OCI-LY3 (cell line): ENCODE results near the gene SKAP2.

Experiments used
- H2AFZ ChIP-seq: fragments of 200-600, 300-600 bp; shearing (Covaris generic); 2 replicates; pipeline ENCODE4 v1.6.0; 2014; ENCODE audit warnings: antibody characterized with exemption, low read depth, low read length
- H3K27ac ChIP-seq: fragments of 200-600, 300-600 bp; sonication (generic); 2 replicates; pipeline ENCODE4 v1.5.1; 2014; ENCODE audit warnings: mild to moderate bottlenecking, low read length, moderate library complexity, mixed read lengths
- H3K27me3 ChIP-seq: fragments of 200-600, 300-600 bp; sonication (generic); 2 replicates; pipeline ENCODE4 v1.6.1; 2014; ENCODE audit warnings: low read depth, low read length, mixed read lengths
- H3K36me3 ChIP-seq: fragments of 200-600, 300-600 bp; sonication (generic); replicated peaks from 2 replicates; pipeline ENCODE3; 2014; ENCODE audit warnings: low read depth, low read length, mixed read lengths
- H3K4me1 ChIP-seq: fragments of 300-600, 200-600 bp; sonication (generic); 2 replicates; pipeline ENCODE4 v1.6.1; 2014; ENCODE audit warnings: low read length, mixed read lengths
- H3K4me2 ChIP-seq: fragments of 200-600, 300-600 bp; sonication (generic); 2 replicates; pipeline ENCODE4 v1.6.1; 2014; ENCODE audit warnings: low read length, mixed read lengths
- H3K4me3 ChIP-seq: fragments of 300-600, 200-600 bp; sonication (generic); 2 replicates; pipeline ENCODE4 v1.5.1; 2014; ENCODE audit warnings: antibody characterized with exemption, mild to moderate bottlenecking, low read length, moderate library complexity
- H3K79me2 ChIP-seq: fragments of 300-600, 200-600 bp; shearing (Covaris generic); 2 replicates; pipeline ENCODE4 v1.6.1; 2014; ENCODE audit warnings: mild to moderate bottlenecking, low read length, mixed read lengths
- H3K9ac ChIP-seq: fragments of 300-600, 200-600 bp; shearing (Covaris generic); 2 replicates; pipeline ENCODE4 v1.6.0; 2014; ENCODE audit warnings: mild to moderate bottlenecking, low read length, moderate library complexity
- H3K9me3 ChIP-seq: fragments of 200-600, 300-600 bp; shearing (Covaris generic); 2 replicates; pipeline ENCODE4 v1.6.1; 2014; ENCODE audit warnings: low read length, mixed read lengths; ENCODE audit not compliant: insufficient read depth
- H4K20me1 ChIP-seq: fragments of 200-600, 300-600 bp; sonication (generic); 2 replicates; pipeline ENCODE4 v1.6.1; 2016; ENCODE audit warnings: low read length, mixed read lengths; ENCODE audit not compliant: insufficient read depth
- EZH2phosphoT487 ChIP-seq: fragments of 200-600 bp; shearing (Covaris generic); IDR thresholded peaks from 2 replicates; pipeline ENCODE4 v1.6.1; 2018; ENCODE audit warnings: antibody characterized with exemption, mixed run types, low read depth
- TF ChIP-seq, protein P1 (sequence below): fragments of 200-600, 300-600 bp; sonication (generic); IDR thresholded peaks from 2 replicates; pipeline ENCODE4 v1.5.1; 2014; ENCODE audit warnings: antibody characterized with exemption, low read length, low read depth

The SKAP2 gene

DNA sequence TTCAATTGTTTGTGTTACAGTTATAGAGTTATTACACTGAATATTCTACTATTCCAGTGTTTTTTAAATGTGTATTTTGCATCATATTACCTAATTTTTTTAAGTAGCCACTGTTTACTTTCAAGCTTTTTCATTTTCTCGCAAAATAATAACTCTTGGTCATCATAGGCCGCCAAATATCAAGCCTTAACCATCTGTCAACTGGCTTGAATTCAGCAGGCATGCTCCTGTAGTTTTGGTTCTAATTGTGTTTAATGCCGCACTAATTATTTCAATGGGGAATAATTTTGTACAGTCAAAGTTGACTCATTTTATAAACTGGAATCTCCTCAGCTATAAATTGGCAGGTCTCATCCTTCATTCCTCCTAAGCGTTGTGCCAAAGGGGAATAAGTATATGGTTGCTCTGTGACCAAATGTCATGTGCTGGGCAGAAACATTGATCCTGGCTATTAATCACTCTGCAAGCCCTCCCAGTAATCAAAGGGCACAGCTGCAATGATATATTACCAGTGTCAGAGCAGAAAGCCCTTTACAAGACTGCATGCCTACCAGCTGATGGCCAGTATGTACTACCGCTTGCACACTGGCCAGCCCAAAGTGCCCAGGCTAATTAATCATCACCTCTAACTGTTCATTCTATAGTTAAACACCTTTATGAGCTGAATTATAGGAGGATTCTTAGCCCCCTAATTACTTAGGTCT lies 74.8 kb downstream of the SKAP2 start:
- no peak overlapping the region for H3K4me3 ChIP-seq
- TF ChIP-seq, protein P1, sequence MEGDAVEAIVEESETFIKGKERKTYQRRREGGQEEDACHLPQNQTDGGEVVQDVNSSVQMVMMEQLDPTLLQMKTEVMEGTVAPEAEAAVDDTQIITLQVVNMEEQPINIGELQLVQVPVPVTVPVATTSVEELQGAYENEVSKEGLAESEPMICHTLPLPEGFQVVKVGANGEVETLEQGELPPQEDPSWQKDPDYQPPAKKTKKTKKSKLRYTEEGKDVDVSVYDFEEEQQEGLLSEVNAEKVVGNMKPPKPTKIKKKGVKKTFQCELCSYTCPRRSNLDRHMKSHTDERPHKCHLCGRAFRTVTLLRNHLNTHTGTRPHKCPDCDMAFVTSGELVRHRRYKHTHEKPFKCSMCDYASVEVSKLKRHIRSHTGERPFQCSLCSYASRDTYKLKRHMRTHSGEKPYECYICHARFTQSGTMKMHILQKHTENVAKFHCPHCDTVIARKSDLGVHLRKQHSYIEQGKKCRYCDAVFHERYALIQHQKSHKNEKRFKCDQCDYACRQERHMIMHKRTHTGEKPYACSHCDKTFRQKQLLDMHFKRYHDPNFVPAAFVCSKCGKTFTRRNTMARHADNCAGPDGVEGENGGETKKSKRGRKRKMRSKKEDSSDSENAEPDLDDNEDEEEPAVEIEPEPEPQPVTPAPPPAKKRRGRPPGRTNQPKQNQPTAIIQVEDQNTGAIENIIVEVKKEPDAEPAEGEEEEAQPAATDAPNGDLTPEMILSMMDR: no peak
- no peak for TF ChIP-seq EZH2phosphoT487
- H3K4me2 ChIP-seq: no peak overlapping the region
- H3K9me3 ChIP-seq: no peaks in the 10 kb centered on the region
- H3K36me3 ChIP-seq: no peaks in the 10 kb centered on the region
- no peak overlapping the region for H3K9ac ChIP-seq
- no peaks in the 10 kb centered on the region for H3K4me1 ChIP-seq
- no peak overlapping the region for H2AFZ ChIP-seq
- H3K27ac ChIP-seq: no peak overlapping the region
- no peaks in the 10 kb centered on the region for H3K79me2 ChIP-seq
- no peaks in the 10 kb centered on the region for H4K20me1 ChIP-seq
- H3K27me3 ChIP-seq: no peaks in the 10 kb centered on the region

DNA sequence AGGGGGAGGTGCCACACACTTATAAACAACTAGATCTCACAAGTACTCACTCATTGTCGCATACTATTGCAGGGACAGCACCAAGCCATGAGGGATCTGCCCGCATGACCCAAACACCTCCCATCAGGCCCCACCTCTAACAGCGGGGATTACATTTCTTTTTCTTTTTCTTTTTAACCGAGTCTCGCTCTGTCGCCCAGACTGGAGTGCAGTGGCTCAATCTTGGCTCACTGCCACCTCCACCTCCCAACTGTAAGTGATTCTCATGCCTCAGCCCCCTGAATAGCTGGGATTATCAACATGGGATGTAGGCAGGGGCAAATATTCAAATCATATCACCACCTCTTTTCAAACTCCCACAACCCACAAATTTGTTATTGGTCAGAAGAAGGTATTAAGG lies 76.7 kb downstream of the SKAP2 start:
- H3K9ac ChIP-seq: no peak overlapping the region
- no peaks in the 10 kb centered on the region for H3K36me3 ChIP-seq
- TF ChIP-seq EZH2phosphoT487: no peak
- TF ChIP-seq, protein P1: no peak
- H3K4me2 ChIP-seq: no peak overlapping the region
- H4K20me1 ChIP-seq: no peaks in the 10 kb centered on the region
- no peak overlapping the region for H3K27ac ChIP-seq
- H3K27me3 ChIP-seq: no peaks in the 10 kb centered on the region
- H3K79me2 ChIP-seq: no peaks in the 10 kb centered on the region
- H3K9me3 ChIP-seq: no peaks in the 10 kb centered on the region
- H3K4me1 ChIP-seq: no peaks in the 10 kb centered on the region
- no peak overlapping the region for H3K4me3 ChIP-seq
- no peak overlapping the region for H2AFZ ChIP-seq

DNA sequence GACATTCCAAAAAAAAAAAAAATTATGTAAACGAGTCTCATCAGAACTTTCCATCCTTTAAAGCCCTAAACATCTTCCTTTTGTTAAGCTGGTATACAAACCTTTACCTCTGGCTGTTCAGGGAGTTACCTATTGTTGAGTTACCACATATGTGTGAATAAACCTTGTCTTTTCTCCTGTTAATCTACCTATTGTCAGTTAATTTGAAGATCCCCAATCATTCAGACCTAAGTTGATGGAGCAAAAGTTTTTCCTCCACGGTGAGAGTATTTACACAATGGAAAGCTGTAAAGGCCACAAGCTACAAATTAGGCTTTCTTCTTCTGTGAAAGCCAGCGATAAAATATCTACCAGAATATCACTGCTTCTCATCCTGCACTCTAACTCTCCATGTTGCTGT lies 80.3 kb downstream of the SKAP2 start:
- no peaks in the 10 kb centered on the region for H3K27me3 ChIP-seq
- H3K9me3 ChIP-seq: no peaks in the 10 kb centered on the region
- H3K79me2 ChIP-seq: no peaks in the 10 kb centered on the region
- no peaks in the 10 kb centered on the region for H3K4me1 ChIP-seq
- no peaks in the 10 kb centered on the region for H3K36me3 ChIP-seq
- H4K20me1 ChIP-seq: no peaks in the 10 kb centered on the region
- H3K27ac ChIP-seq: no peak overlapping the region
- H3K4me2 ChIP-seq: no peak overlapping the region
- no peak overlapping the region for H2AFZ ChIP-seq
- H3K9ac ChIP-seq: no peak overlapping the region
- TF ChIP-seq, protein P1: no peak
- TF ChIP-seq EZH2phosphoT487: no peak
- no peak overlapping the region for H3K4me3 ChIP-seq

DNA sequence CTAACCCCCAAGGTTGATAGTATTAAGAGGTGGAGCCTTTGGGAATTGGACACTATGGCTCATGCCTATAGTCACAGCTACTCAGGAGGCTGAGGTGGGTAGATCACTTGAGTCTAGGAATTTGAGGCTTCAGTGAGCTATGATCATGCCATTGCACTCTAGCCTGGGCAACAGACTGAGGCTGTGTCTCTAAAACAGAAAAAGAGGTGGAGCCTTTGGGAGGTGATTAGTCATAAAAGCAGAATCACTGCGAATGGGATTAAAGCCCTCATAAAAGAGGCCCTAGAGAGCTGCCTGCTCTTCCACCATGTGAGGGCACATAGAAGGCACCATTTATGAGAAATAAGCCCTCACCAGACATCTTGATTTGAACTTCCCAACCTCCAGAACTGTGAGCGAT lies 81.9 kb downstream of the SKAP2 start:
- Histone ChIP-seq H3K36me3 (no peaks in the 10 kb centered on the region), H3K27ac (no peak overlapping the region), H3K27me3 (no peaks in the 10 kb centered on the region), H3K4me3 (no peak overlapping the region), H3K4me1 (no peaks in the 10 kb centered on the region), H3K79me2 (no peaks in the 10 kb centered on the region), H3K4me2 (no peak overlapping the region), H3K9me3 (no peaks in the 10 kb centered on the region), H3K9ac (no peak overlapping the region), H2AFZ (no peak overlapping the region), H4K20me1 (no peaks in the 10 kb centered on the region)
- TF ChIP-seq, protein P1: no peak
- TF ChIP-seq EZH2phosphoT487: no peak
